GM12874 (cell line): ENCODE data around the gene NFIX.

Experiments used
- CTCF ChIP-seq: IDR thresholded peaks from 2 replicates; pipeline ENCODE4 v1.5.1; 2011; ENCODE audit warnings: low read depth, mild to moderate bottlenecking, control low read depth, low read length, moderate library complexity; ENCODE audit not compliant: insufficient read depth

Gene NFIX

GRCh38 chr19:13104848-13105711 lies 109.8 kb downstream of the NFIX start:
- TF ChIP-seq CTCF, result no peak

- TF ChIP-seq CTCF, result no peak
These were observed 114.3 kb downstream of the NFIX start for GRCh38 chr19:13109361-13110098.

- TF ChIP-seq CTCF, result no peak
These were observed 114.9 kb downstream of the NFIX start for GRCh38 chr19:13110099-13110610.

- TF ChIP-seq CTCF, result no peak
These were observed 117.3 kb downstream of the NFIX start for GRCh38 chr19:13112555-13112954.

GRCh38 chr19:13115936-13116281 lies 120.6 kb downstream of the NFIX start:
- TF ChIP-seq CTCF, result no peak

GRCh38 chr19:13116282-13117175 lies 121.3 kb downstream of the NFIX start, which contains the start of gene TRMT1:
Gene TRMT1, minus strand, starts transcription at chr19:13116740. Its CDS starts 341 bp downstream, at chr19:13116399.
- TF ChIP-seq CTCF, result no peak

GRCh38 chr19:13117176-13117771 lies 122.0 kb downstream of the NFIX start:
- no peak for TF ChIP-seq CTCF
